WTC11 (cell line): ENCODE data around the gene NELL1. TPM values are rescaled to one million over a fixed set of nuclear protein-coding genes. Genes with fewer than 3 reads are reported as not detected.

Experiments
- ATAC-seq: fragments of 200-7000 bp; cut with Tn5 transposase; 2 replicates; pipeline ENCODE4 v1.10.0; 2021; ENCODE audit warnings: mild to moderate bottlenecking, moderate library complexity
- CTCF ChIA-PET: fragments of 300-600 bp; sonication (Branson Sonifier 250); formaldehyde crosslinking; loops from one replicate; lab custom pipeline; 2021; ENCODE audit warnings: antibody characterized with exemption; lab: Charles Lee
- POLR2A ChIA-PET: fragments of 350-600 bp; sonication (Branson Sonifier 250); formaldehyde crosslinking; loops from one replicate; lab custom pipeline; 2021; ENCODE audit warnings: antibody characterized with exemption; lab: Charles Lee
- DNase-seq: peaks from one replicate; pipeline ENCODE4 v3.0.0; 2021; ENCODE audit warnings: low spot score
- H3K27ac Mint-ChIP-seq: 2 replicates; pipeline ENCODE4 v1.8.0; 2021; ENCODE audit warnings: mixed read lengths
- H3K27me3 Mint-ChIP-seq: 2 replicates; pipeline ENCODE4 v1.8.0; 2021; ENCODE audit warnings: low read depth, mild to moderate bottlenecking, moderate library complexity, mixed read lengths
- H3K36me3 Mint-ChIP-seq: 2 replicates; pipeline ENCODE4 v1.8.0; 2021; ENCODE audit warnings: mixed read lengths
- H3K4me1 Mint-ChIP-seq: 2 replicates; pipeline ENCODE4 v1.8.0; 2022; ENCODE audit warnings: mixed read lengths
- H3K4me3 Mint-ChIP-seq: 2 replicates; pipeline ENCODE4 v1.8.0; 2021; ENCODE audit warnings: mild to moderate bottlenecking, moderate library complexity, mixed read lengths
- H3K9me3 Mint-ChIP-seq: 2 replicates; pipeline ENCODE4 v1.8.0; 2021; ENCODE audit warnings: mixed read lengths
- CREB1 ChIP-seq: sonication (generic); formaldehyde crosslinking; IDR thresholded peaks from 2 replicates; pipeline ENCODE4 v1.8.0; 2023; ENCODE audit warnings: mild to moderate bottlenecking, missing genetic modification reagents
- CREM ChIP-seq: sonication (generic); formaldehyde crosslinking; IDR thresholded peaks from 2 replicates; pipeline ENCODE4 v1.8.1; 2022; ENCODE audit warnings: mild to moderate bottlenecking, missing genetic modification reagents, moderate library complexity
- FOXJ3 ChIP-seq: sonication (generic); formaldehyde crosslinking; IDR thresholded peaks from 2 replicates; pipeline ENCODE4 v1.9.0; 2021; ENCODE audit warnings: missing genetic modification reagents, mild to moderate bottlenecking, borderline replicate concordance
- KAT7 ChIP-seq: sonication (generic); formaldehyde crosslinking; IDR thresholded peaks from 2 replicates; pipeline ENCODE4 v1.8.1; 2023; ENCODE audit warnings: missing genetic modification reagents, mild to moderate bottlenecking, borderline replicate concordance
- MXD4 ChIP-seq: fragments of 250-450 bp; sonication (Bioruptor Pico); IDR thresholded peaks from 2 replicates; pipeline ENCODE4 v1.8.0; 2021; ENCODE audit warnings: mild to moderate bottlenecking, moderate library complexity, borderline replicate concordance
- NFYB ChIP-seq: sonication (generic); formaldehyde crosslinking; conservative IDR thresholded peaks from 2 replicates; pipeline ENCODE4 v1.8.0; 2022; ENCODE audit warnings: low read depth, missing genetic modification reagents
- TEAD1 ChIP-seq: sonication (generic); formaldehyde crosslinking; IDR thresholded peaks from 2 replicates; pipeline ENCODE4 v1.8.0; 2022; ENCODE audit warnings: mild to moderate bottlenecking, missing genetic modification reagents
- ZNF121 ChIP-seq: sonication (generic); formaldehyde crosslinking; IDR thresholded peaks from 2 replicates; pipeline ENCODE4 v1.8.0; 2023; ENCODE audit warnings: missing genetic modification reagents
- ZNF138 ChIP-seq: sonication (generic); formaldehyde crosslinking; conservative IDR thresholded peaks from 2 replicates; pipeline ENCODE4 v1.8.1; 2022; ENCODE audit warnings: mild to moderate bottlenecking, moderate library complexity, missing genetic modification reagents
- total RNA-seq: library from RNA; stranded (reverse); gene quantifications from 3 replicates; pipeline ENCODE4 v1.2.3, GENCODE V29; 2021
- TF ChIP-seq, protein P1 (sequence below): fragments of 250-450 bp; sonication (Bioruptor Pico); IDR thresholded peaks from 2 replicates; pipeline ENCODE4 v1.9.0; 2021; ENCODE audit warnings: mild to moderate bottlenecking
- TF ChIP-seq, protein P2 (sequence below): sonication (generic); formaldehyde crosslinking; IDR thresholded peaks from 2 replicates; pipeline ENCODE4 v1.8.1; 2023; ENCODE audit warnings: mild to moderate bottlenecking, missing genetic modification reagents
- TF ChIP-seq, protein P3 (sequence below): sonication (generic); formaldehyde crosslinking; IDR thresholded peaks from 2 replicates; pipeline ENCODE4 v1.8.1; 2022; ENCODE audit warnings: low read depth, missing genetic modification reagents, borderline replicate concordance
- TF ChIP-seq, protein P4 (sequence below): sonication (generic); formaldehyde crosslinking; IDR thresholded peaks from 2 replicates; pipeline ENCODE4 v1.8.1; 2023; ENCODE audit warnings: mild to moderate bottlenecking, missing genetic modification reagents, borderline replicate concordance
- TF ChIP-seq, protein P5 (sequence below): sonication (generic); formaldehyde crosslinking; IDR thresholded peaks from 2 replicates; pipeline ENCODE4 v1.8.0; 2023; ENCODE audit warnings: missing genetic modification reagents, mild to moderate bottlenecking, borderline replicate concordance
- TF ChIP-seq, protein P6 (sequence below): sonication (generic); formaldehyde crosslinking; IDR thresholded peaks from 2 replicates; pipeline ENCODE4 v1.8.1; 2023; ENCODE audit warnings: mild to moderate bottlenecking, missing genetic modification reagents, moderate library complexity

NELL1 gene
- total RNA-seq, 1 experiment from 2014 or later, result 1.8 TPM

DNA sequence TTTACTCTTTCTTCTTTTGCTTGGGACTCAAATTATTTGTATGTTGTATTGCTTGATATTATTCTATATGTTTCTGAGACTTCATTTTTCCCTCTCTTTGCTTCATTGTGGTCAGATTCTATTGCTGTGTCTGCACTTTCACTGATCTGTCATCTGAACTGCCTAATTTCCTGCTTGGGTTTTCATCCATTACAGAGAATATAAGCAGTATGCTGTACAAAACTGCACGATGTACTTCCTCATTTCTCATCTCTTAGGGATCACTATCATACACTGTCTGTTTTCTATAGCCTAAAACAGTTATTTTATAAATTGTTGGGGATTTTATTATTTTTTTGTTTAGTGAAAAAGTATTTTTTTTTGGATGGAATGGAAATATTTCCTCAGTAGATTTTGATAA, 786.8 kb downstream of the NELL1 start:
- H3K9me3 Mint-ChIP-seq, result no peaks in the 10 kb centered on the region
- no peak overlapping the region for H3K27ac Mint-ChIP-seq
- no peaks in the 10 kb centered on the region for H3K4me1 Mint-ChIP-seq
- ATAC-seq (no peak), DNase-seq (no peak)
- no peak for TF ChIP-seq KAT7 (CRISPR knock-in tag)
- TF ChIP-seq CREB1 (CRISPR knock-in tag), result no peak
- no peak for TF ChIP-seq ZNF138 (CRISPR knock-in tag)
- TF ChIP-seq, protein P1, sequence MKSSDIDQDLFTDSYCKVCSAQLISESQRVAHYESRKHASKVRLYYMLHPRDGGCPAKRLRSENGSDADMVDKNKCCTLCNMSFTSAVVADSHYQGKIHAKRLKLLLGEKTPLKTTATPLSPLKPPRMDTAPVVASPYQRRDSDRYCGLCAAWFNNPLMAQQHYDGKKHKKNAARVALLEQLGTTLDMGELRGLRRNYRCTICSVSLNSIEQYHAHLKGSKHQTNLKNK (CRISPR knock-in tag), result no peak
- TF ChIP-seq NFYB (CRISPR knock-in tag), result no peak
- no peak for TF ChIP-seq CREM (CRISPR knock-in tag)
- TF ChIP-seq, protein P2, sequence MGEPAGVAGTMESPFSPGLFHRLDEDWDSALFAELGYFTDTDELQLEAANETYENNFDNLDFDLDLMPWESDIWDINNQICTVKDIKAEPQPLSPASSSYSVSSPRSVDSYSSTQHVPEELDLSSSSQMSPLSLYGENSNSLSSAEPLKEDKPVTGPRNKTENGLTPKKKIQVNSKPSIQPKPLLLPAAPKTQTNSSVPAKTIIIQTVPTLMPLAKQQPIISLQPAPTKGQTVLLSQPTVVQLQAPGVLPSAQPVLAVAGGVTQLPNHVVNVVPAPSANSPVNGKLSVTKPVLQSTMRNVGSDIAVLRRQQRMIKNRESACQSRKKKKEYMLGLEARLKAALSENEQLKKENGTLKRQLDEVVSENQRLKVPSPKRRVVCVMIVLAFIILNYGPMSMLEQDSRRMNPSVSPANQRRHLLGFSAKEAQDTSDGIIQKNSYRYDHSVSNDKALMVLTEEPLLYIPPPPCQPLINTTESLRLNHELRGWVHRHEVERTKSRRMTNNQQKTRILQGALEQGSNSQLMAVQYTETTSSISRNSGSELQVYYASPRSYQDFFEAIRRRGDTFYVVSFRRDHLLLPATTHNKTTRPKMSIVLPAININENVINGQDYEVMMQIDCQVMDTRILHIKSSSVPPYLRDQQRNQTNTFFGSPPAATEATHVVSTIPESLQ (CRISPR knock-in tag), result no peak
- TF ChIP-seq, protein P3, sequence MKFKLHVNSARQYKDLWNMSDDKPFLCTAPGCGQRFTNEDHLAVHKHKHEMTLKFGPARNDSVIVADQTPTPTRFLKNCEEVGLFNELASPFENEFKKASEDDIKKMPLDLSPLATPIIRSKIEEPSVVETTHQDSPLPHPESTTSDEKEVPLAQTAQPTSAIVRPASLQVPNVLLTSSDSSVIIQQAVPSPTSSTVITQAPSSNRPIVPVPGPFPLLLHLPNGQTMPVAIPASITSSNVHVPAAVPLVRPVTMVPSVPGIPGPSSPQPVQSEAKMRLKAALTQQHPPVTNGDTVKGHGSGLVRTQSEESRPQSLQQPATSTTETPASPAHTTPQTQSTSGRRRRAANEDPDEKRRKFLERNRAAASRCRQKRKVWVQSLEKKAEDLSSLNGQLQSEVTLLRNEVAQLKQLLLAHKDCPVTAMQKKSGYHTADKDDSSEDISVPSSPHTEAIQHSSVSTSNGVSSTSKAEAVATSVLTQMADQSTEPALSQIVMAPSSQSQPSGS, result no peak
- no peak for TF ChIP-seq TEAD1 (CRISPR knock-in tag)
- TF ChIP-seq, protein P4, sequence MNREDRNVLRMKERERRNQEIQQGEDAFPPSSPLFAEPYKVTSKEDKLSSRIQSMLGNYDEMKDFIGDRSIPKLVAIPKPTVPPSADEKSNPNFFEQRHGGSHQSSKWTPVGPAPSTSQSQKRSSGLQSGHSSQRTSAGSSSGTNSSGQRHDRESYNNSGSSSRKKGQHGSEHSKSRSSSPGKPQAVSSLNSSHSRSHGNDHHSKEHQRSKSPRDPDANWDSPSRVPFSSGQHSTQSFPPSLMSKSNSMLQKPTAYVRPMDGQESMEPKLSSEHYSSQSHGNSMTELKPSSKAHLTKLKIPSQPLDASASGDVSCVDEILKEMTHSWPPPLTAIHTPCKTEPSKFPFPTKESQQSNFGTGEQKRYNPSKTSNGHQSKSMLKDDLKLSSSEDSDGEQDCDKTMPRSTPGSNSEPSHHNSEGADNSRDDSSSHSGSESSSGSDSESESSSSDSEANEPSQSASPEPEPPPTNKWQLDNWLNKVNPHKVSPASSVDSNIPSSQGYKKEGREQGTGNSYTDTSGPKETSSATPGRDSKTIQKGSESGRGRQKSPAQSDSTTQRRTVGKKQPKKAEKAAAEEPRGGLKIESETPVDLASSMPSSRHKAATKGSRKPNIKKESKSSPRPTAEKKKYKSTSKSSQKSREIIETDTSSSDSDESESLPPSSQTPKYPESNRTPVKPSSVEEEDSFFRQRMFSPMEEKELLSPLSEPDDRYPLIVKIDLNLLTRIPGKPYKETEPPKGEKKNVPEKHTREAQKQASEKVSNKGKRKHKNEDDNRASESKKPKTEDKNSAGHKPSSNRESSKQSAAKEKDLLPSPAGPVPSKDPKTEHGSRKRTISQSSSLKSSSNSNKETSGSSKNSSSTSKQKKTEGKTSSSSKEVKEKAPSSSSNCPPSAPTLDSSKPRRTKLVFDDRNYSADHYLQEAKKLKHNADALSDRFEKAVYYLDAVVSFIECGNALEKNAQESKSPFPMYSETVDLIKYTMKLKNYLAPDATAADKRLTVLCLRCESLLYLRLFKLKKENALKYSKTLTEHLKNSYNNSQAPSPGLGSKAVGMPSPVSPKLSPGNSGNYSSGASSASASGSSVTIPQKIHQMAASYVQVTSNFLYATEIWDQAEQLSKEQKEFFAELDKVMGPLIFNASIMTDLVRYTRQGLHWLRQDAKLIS, result no peak
- TF ChIP-seq MXD4 (CRISPR knock-in tag), result no peak
- TF ChIP-seq, protein P5, sequence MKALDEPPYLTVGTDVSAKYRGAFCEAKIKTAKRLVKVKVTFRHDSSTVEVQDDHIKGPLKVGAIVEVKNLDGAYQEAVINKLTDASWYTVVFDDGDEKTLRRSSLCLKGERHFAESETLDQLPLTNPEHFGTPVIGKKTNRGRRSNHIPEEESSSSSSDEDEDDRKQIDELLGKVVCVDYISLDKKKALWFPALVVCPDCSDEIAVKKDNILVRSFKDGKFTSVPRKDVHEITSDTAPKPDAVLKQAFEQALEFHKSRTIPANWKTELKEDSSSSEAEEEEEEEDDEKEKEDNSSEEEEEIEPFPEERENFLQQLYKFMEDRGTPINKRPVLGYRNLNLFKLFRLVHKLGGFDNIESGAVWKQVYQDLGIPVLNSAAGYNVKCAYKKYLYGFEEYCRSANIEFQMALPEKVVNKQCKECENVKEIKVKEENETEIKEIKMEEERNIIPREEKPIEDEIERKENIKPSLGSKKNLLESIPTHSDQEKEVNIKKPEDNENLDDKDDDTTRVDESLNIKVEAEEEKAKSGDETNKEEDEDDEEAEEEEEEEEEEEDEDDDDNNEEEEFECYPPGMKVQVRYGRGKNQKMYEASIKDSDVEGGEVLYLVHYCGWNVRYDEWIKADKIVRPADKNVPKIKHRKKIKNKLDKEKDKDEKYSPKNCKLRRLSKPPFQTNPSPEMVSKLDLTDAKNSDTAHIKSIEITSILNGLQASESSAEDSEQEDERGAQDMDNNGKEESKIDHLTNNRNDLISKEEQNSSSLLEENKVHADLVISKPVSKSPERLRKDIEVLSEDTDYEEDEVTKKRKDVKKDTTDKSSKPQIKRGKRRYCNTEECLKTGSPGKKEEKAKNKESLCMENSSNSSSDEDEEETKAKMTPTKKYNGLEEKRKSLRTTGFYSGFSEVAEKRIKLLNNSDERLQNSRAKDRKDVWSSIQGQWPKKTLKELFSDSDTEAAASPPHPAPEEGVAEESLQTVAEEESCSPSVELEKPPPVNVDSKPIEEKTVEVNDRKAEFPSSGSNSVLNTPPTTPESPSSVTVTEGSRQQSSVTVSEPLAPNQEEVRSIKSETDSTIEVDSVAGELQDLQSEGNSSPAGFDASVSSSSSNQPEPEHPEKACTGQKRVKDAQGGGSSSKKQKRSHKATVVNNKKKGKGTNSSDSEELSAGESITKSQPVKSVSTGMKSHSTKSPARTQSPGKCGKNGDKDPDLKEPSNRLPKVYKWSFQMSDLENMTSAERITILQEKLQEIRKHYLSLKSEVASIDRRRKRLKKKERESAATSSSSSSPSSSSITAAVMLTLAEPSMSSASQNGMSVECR (CRISPR knock-in tag), result no peak
- no peak for TF ChIP-seq ZNF121 (CRISPR knock-in tag)
- TF ChIP-seq, protein P6, sequence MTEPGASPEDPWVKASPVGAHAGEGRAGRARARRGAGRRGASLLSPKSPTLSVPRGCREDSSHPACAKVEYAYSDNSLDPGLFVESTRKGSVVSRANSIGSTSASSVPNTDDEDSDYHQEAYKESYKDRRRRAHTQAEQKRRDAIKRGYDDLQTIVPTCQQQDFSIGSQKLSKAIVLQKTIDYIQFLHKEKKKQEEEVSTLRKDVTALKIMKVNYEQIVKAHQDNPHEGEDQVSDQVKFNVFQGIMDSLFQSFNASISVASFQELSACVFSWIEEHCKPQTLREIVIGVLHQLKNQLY (CRISPR knock-in tag), result no peak
- TF ChIP-seq FOXJ3 (CRISPR knock-in tag), result no peak
- TF ChIP-seq, all 79 proteins: peak for 0
- Mint-ChIP-seq H3K36me3 (no peaks in the 10 kb centered on the region), H3K4me3 (no peak overlapping the region), H3K27me3 (no peaks in the 10 kb centered on the region)
- ChIA-PET POLR2A (no interaction called here), CTCF (no interaction called here)
